Fibroblast of pulmonary artery (primary cell): Measurements from ENCODE around the gene TGFBR3.

Source experiments
- DNase-seq: peaks from one replicate; pipeline ENCODE4 v3.0.0-alpha.2; 2010; ENCODE audit warnings: low read depth
- H3K4me3 ChIP-seq: replicated peaks from 2 replicates; pipeline ENCODE4 v1.5.1; 2011; ENCODE audit warnings: low read depth, mild to moderate bottlenecking, control low read depth, low read length, moderate library complexity
- TF ChIP-seq, protein P1 (sequence below): IDR thresholded peaks from 2 replicates; pipeline ENCODE4 v1.5.1; 2011; ENCODE audit warnings: mild to moderate bottlenecking, control low read depth, low read length, inconsistent platforms; ENCODE audit errors: missing control alignments

TGFBR3 gene

GRCh38 chr1:91916811-91917460 is 31.0 kb upstream of the TGFBR3 start:
- H3K4me3 ChIP-seq, result no peak overlapping the region
- TF ChIP-seq, protein P1, sequence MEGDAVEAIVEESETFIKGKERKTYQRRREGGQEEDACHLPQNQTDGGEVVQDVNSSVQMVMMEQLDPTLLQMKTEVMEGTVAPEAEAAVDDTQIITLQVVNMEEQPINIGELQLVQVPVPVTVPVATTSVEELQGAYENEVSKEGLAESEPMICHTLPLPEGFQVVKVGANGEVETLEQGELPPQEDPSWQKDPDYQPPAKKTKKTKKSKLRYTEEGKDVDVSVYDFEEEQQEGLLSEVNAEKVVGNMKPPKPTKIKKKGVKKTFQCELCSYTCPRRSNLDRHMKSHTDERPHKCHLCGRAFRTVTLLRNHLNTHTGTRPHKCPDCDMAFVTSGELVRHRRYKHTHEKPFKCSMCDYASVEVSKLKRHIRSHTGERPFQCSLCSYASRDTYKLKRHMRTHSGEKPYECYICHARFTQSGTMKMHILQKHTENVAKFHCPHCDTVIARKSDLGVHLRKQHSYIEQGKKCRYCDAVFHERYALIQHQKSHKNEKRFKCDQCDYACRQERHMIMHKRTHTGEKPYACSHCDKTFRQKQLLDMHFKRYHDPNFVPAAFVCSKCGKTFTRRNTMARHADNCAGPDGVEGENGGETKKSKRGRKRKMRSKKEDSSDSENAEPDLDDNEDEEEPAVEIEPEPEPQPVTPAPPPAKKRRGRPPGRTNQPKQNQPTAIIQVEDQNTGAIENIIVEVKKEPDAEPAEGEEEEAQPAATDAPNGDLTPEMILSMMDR, result no peak
- no peak for DNase-seq

GRCh38 chr1:91916046-91916445 is 30.1 kb upstream of the TGFBR3 start:
- no peak for DNase-seq
- H3K4me3 ChIP-seq, result no peak overlapping the region
- TF ChIP-seq, protein P1, result no peak

DNA sequence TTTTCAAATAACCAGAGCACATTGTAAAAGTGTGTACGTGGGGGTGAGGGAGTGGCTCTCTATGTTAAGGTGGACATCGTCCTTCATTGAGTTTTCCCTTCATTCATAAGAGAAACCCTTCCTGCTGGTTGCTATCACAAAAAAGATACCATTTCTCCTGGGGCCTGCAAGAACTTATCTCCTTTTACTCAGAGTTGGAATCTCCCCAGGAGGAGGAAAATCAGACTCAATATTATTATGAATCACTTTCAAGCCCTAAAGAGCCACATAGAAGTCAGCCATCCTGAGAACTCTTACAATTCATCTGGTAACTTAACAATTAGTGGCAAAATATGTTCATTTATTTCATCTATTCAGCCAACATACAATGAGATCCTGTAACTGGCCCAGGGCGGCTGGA is 27.1 kb upstream of the TGFBR3 start:
- no peak overlapping the region for H3K4me3 ChIP-seq
- DNase-seq, result peak; percentile 30
- TF ChIP-seq, protein P1, result no peak

- TF ChIP-seq, protein P1, result no peak
These were observed 26.3 kb upstream of the TGFBR3 start for GRCh38 chr1:91912266-91912665.

DNA sequence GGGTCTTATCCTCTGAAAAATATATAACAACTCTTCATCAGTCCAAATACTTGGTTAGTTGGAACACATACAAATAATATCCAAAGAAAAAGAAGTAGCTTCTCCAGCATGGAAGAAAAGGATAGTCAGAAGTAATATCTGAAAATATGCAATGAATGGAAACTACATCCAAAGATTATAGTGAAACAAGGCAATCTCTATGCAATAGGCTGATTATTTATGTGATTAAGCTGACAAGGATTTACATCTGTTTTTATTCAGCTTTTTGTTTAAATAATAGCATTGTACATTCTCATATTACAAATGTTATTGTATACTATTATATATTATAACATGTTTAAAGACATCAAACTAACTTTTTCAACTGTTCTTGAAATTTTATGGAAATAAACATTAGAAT is 15.3 kb upstream of the TGFBR3 start:
- DNase-seq, result no peak
- TF ChIP-seq, protein P1, result no peak

More at GRCh38 chr1:91912266-91912665, 26.3 kb upstream of the TGFBR3 start:
- no peak for DNase-seq
- no peak overlapping the region for H3K4me3 ChIP-seq

GRCh38 chr1:91900562-91900961 is 14.6 kb upstream of the TGFBR3 start:
- no peak overlapping the region for H3K4me3 ChIP-seq
- TF ChIP-seq, protein P1, result no peak
- peak; percentile 93 for DNase-seq

More for the DNA sequence above, 15.3 kb upstream of the TGFBR3 start:
- H3K4me3 ChIP-seq, result no peak overlapping the region

DNA sequence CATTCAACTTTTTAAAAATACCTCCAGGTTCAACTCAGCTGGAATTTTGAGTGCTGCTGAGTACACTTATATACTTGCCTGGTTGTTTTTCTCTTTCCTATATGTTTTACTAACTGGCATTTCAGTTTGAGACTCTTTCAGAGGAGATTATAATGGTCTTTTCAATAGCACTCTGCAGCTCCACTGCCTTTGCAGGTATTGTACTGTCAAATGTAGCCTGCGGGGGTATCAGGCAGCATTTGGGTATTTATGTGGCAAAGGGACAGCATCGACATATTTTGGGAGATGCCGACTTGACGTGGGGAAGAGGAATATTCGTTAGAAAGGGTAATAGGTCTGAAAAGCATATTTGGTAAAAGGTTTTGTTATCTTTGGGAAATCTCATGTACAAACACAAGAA is 11.1 kb upstream of the TGFBR3 start:
- H3K4me3 ChIP-seq, result no peak overlapping the region
- DNase-seq, result no peak
- TF ChIP-seq, protein P1, result no peak
